ENCODE measurements around the gene C1orf210.

GRCh38 chr1:43232482-43232881, 52.9 kb downstream of the C1orf210 start:
- TF ChIP-seq CTCF (IDR thresholded peaks at IDR 0.05; ENCODE audit: low read depth, low read length, poor library complexity, severe bottlenecking) (no peak), EZH2phosphoT487 (IDR thresholded peaks at IDR 0.05; ENCODE audit: borderline replicate concordance, low read length) (no peak)

Data from DOHH2 (cell line).